ENCODE results near the gene CDK5R1.

CDK5R1 gene

GRCh38 chr17:32481193-32481592, 5.6 kb upstream of the CDK5R1 start:
- no peak overlapping the region for H3K4me3 ChIP-seq (replicated peaks; ENCODE audit: low read depth, low read length)
- TF ChIP-seq CTCF (IDR thresholded peaks at IDR 0.05; ENCODE audit: low read depth, low read length, missing control alignments), result no peak
- DNase-seq (ENCODE audit: extremely low read depth, low read depth), result no peak

- DNase-seq (ENCODE audit: extremely low read depth, low read depth), result no peak
- no peak overlapping the region for H3K4me3 ChIP-seq (replicated peaks; ENCODE audit: low read depth, low read length)
- TF ChIP-seq CTCF (IDR thresholded peaks at IDR 0.05; ENCODE audit: low read depth, low read length, missing control alignments), result no peak
Measured at GRCh38 chr17:32482568-32483320, 4.0 kb upstream of the CDK5R1 start.

- DNase-seq (ENCODE audit: extremely low read depth, low read depth), result no peak
- H3K4me3 ChIP-seq (replicated peaks; ENCODE audit: low read depth, low read length), result no peak overlapping the region
- peak; percentile 71 for TF ChIP-seq CTCF (IDR thresholded peaks at IDR 0.05; ENCODE audit: low read depth, low read length, missing control alignments)
Measured at GRCh38 chr17:32483451-32484019, 3.3 kb upstream of the CDK5R1 start.

GRCh38 chr17:32484041-32484461, 2.7 kb upstream of the CDK5R1 start:
- no peak for DNase-seq (ENCODE audit: extremely low read depth, low read depth)
- H3K4me3 ChIP-seq (replicated peaks; ENCODE audit: low read depth, low read length), result no peak overlapping the region
- no peak for TF ChIP-seq CTCF (IDR thresholded peaks at IDR 0.05; ENCODE audit: low read depth, low read length, missing control alignments)

GRCh38 chr17:32484628-32485027, 2.2 kb upstream of the CDK5R1 start:
- no peak for TF ChIP-seq CTCF (IDR thresholded peaks at IDR 0.05; ENCODE audit: low read depth, low read length, missing control alignments)

GRCh38 chr17:32485261-32486110, 1.3 kb upstream of the CDK5R1 start:
- no peak for DNase-seq (ENCODE audit: extremely low read depth, low read depth)
- no peak overlapping the region for H3K4me3 ChIP-seq (replicated peaks; ENCODE audit: low read depth, low read length)
- TF ChIP-seq CTCF (IDR thresholded peaks at IDR 0.05; ENCODE audit: low read depth, low read length, missing control alignments), result no peak

More at GRCh38 chr17:32484628-32485027, 2.2 kb upstream of the CDK5R1 start:
- H3K4me3 ChIP-seq (replicated peaks; ENCODE audit: low read depth, low read length), result no peak overlapping the region
- DNase-seq (ENCODE audit: extremely low read depth, low read depth), result no peak
